Measurements from ENCODE around the gene UMAD1. TPM values are rescaled to one million over a fixed set of nuclear protein-coding genes. Genes with fewer than 3 reads are reported as not detected.

The UMAD1 gene
- total RNA-seq, 1 donor: 17.0 TPM

DNA sequence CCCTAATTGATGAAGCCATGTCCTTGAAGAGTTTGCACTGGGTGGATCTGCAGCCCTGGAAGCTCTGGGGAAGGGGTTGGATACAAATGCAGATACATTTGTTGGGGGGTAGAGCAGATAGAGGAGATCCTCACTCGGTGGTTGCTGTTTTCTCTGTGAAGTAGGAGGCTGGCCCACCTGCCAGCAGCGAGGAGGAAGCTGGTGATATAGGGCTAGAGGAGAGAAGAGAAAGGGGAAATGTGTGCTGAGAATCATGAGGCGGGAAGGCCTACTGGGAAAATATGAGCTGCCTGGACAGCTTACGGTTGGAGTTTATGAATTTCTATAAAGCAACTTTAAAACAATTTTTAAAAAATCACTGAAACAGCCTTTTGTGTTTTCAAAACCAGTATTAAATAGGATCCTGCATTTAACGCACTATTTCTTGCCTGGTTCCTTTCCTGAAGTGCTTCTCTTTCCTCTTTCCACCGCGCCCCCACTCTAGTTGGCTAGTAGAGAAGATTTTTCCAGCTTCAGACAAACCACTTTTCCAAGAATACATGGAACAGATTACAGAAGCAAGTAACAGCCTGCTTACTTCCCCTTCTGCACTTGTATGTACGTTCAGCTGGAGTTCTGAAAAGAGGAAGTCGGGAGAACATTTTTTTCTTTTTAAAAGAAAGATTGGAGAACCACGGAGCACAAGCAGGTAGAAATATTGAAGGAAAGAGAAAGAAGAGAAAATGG, 227.5 kb downstream of the UMAD1 start:
- Histone ChIP-seq H3K79me2 (ENCODE audit: insufficient read depth, low read length) (no peaks in the 10 kb centered on the region), H3K27me3 (ENCODE audit: insufficient read depth, low read length) (no peaks in the 10 kb centered on the region), H4K20me1 (ENCODE audit: insufficient read depth, low read length) (no peaks in the 10 kb centered on the region), H2AFZ (ENCODE audit: low read length) (no peak overlapping the region), H3K4me2 (ENCODE audit: insufficient read depth, low read length) (no peak overlapping the region), H3K9me3 (ENCODE audit: low read depth, low read length) (no peaks in the 10 kb centered on the region), H3K4me3 (ENCODE audit: insufficient read depth, low read length) (no peak overlapping the region), H3K4me1 (ENCODE audit: insufficient read depth, low read length) (no peaks in the 10 kb centered on the region), H3K36me3 (ENCODE audit: insufficient read depth, low read length) (no peaks in the 10 kb centered on the region), H3K27ac (ENCODE audit: low read depth, low read length) (no peak overlapping the region)
- no peak for DNase-seq (ENCODE audit: insufficient read length, low spot score, missing footprints)
- TF ChIP-seq, protein P1, sequence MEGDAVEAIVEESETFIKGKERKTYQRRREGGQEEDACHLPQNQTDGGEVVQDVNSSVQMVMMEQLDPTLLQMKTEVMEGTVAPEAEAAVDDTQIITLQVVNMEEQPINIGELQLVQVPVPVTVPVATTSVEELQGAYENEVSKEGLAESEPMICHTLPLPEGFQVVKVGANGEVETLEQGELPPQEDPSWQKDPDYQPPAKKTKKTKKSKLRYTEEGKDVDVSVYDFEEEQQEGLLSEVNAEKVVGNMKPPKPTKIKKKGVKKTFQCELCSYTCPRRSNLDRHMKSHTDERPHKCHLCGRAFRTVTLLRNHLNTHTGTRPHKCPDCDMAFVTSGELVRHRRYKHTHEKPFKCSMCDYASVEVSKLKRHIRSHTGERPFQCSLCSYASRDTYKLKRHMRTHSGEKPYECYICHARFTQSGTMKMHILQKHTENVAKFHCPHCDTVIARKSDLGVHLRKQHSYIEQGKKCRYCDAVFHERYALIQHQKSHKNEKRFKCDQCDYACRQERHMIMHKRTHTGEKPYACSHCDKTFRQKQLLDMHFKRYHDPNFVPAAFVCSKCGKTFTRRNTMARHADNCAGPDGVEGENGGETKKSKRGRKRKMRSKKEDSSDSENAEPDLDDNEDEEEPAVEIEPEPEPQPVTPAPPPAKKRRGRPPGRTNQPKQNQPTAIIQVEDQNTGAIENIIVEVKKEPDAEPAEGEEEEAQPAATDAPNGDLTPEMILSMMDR (IDR thresholded peaks at IDR 0.05; ENCODE audit: extremely low read depth, low read depth, low read length): no peak

DNA sequence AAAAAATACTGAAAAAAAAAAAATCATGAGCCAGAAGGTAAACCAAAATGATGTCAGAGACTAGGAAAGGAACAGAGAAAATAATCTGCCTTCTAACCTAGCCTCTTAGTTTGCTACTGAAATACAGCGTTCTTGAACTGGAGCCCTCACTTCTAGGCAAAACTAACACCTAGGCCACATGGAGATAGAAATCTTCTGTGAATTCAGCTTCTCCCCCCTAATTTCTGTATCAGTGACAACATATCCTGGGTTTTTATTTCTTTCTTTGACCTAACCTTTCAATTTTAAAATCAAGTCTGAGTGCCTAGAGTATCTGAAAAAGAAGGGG, 228.0 kb downstream of the UMAD1 start:
- no peaks in the 10 kb centered on the region for H3K9me3 ChIP-seq (ENCODE audit: low read depth, low read length)
- TF ChIP-seq, protein P1 (IDR thresholded peaks at IDR 0.05; ENCODE audit: extremely low read depth, low read depth, low read length): no peak
- H3K79me2 ChIP-seq (ENCODE audit: insufficient read depth, low read length): no peaks in the 10 kb centered on the region
- no peak overlapping the region for H3K4me3 ChIP-seq (ENCODE audit: insufficient read depth, low read length)
- H3K36me3 ChIP-seq (ENCODE audit: insufficient read depth, low read length): no peaks in the 10 kb centered on the region
- no peak for DNase-seq (ENCODE audit: insufficient read length, low spot score, missing footprints)
- H3K27ac ChIP-seq (ENCODE audit: low read depth, low read length): no peak overlapping the region
- no peaks in the 10 kb centered on the region for H3K4me1 ChIP-seq (ENCODE audit: insufficient read depth, low read length)
- H3K27me3 ChIP-seq (ENCODE audit: insufficient read depth, low read length): no peaks in the 10 kb centered on the region
- H3K4me2 ChIP-seq (ENCODE audit: insufficient read depth, low read length): no peak overlapping the region
- no peaks in the 10 kb centered on the region for H4K20me1 ChIP-seq (ENCODE audit: insufficient read depth, low read length)
- H2AFZ ChIP-seq (ENCODE audit: low read length): no peak overlapping the region

DNA sequence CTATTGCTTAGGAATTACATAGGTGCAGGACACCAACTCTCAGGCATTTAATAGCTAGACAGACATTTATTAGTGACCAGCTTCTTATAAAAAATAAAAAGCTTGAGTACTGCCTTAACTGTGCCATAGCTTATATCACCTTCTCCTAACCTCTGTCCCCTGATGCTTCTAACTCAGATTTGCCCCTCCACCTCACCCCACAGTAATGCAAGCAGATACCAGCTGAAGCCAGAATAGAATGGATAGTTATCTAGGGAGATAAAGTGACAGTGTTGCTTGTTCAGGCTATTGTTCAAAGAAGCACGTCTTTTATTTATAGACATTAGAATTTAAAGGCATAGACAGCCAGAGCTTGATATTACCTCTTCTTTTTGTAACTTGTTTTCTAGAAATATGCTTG, 228.5 kb downstream of the UMAD1 start:
- Histone ChIP-seq H3K79me2 (ENCODE audit: insufficient read depth, low read length) (no peaks in the 10 kb centered on the region), H3K9me3 (ENCODE audit: low read depth, low read length) (no peaks in the 10 kb centered on the region), H3K4me1 (ENCODE audit: insufficient read depth, low read length) (no peaks in the 10 kb centered on the region), H3K27me3 (ENCODE audit: insufficient read depth, low read length) (no peaks in the 10 kb centered on the region), H2AFZ (ENCODE audit: low read length) (no peak overlapping the region), H3K27ac (ENCODE audit: low read depth, low read length) (no peak overlapping the region), H3K4me2 (ENCODE audit: insufficient read depth, low read length) (no peak overlapping the region), H3K4me3 (ENCODE audit: insufficient read depth, low read length) (no peak overlapping the region), H4K20me1 (ENCODE audit: insufficient read depth, low read length) (no peaks in the 10 kb centered on the region), H3K36me3 (ENCODE audit: insufficient read depth, low read length) (no peaks in the 10 kb centered on the region)
- TF ChIP-seq, protein P1 (IDR thresholded peaks at IDR 0.05; ENCODE audit: extremely low read depth, low read depth, low read length): no peak
- no peak for DNase-seq (ENCODE audit: insufficient read length, low spot score, missing footprints)

DNA sequence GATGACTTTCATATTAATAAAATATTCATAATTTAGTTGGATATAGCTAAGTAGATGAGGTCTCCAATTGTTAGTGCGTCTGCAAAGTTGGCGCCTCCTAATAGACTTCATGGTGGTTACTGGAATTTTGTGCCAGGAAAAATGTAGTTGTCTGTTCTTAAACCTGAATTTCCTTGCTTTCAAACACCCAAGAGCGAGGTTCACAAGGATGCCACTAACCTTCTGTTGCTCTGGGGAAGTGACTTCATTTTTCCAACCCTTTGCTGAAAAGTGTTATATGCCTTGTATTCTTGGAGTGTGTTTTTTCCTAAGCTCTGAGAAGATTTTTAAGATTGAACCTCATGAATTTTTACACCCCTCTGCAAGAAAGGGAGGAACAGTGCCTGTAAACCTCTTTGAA, 229.1 kb downstream of the UMAD1 start:
- Histone ChIP-seq H3K4me1 (ENCODE audit: insufficient read depth, low read length) (no peaks in the 10 kb centered on the region), H3K79me2 (ENCODE audit: insufficient read depth, low read length) (no peaks in the 10 kb centered on the region), H4K20me1 (ENCODE audit: insufficient read depth, low read length) (no peaks in the 10 kb centered on the region), H3K9me3 (ENCODE audit: low read depth, low read length) (no peaks in the 10 kb centered on the region), H2AFZ (ENCODE audit: low read length) (no peak overlapping the region), H3K4me2 (ENCODE audit: insufficient read depth, low read length) (no peak overlapping the region), H3K27ac (ENCODE audit: low read depth, low read length) (no peak overlapping the region), H3K36me3 (ENCODE audit: insufficient read depth, low read length) (no peaks in the 10 kb centered on the region), H3K27me3 (ENCODE audit: insufficient read depth, low read length) (no peaks in the 10 kb centered on the region), H3K4me3 (ENCODE audit: insufficient read depth, low read length) (no peak overlapping the region)
- no peak for DNase-seq (ENCODE audit: insufficient read length, low spot score, missing footprints)
- TF ChIP-seq, protein P1 (IDR thresholded peaks at IDR 0.05; ENCODE audit: extremely low read depth, low read depth, low read length): no peak
